NCI-H774 (cell line): ENCODE measurements around the gene FAF1.
"Not testable (repeated sequence)": the region's sequence is repeated elsewhere in the genome, so short reads cannot be mapped to it uniquely, and the experiment has no call there.

ENCODE experiments used
- DNase-seq: peaks from one replicate; lab custom pipeline; 2025; lab: John Stamatoyannopoulos, UW

FAF1 gene

DNA sequence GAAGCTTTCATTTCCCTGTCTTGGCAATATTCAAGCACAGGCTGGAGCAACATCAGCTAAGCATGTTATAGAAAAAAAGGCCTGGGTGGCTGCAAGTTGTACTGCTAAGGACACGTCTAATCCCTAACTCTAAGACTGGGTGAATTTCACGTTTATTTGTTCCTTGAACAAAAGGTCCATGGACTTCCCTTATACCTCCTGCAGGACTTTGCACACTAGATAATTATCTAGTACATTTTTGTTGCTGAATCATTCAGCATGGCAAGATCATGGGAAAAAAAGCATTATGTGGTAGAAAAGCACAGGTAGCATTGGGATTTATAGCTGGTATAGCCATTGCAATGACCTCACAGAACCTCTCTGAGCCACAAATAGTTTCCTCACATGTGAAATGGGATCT lies 406.1 kb downstream of the FAF1 start:
- no peak for DNase-seq

- DNase-seq = no peak
Measured at GRCh38 chr1:50548243-50548642, 411.8 kb downstream of the FAF1 start.

GRCh38 chr1:50542362-50542761 lies 417.7 kb downstream of the FAF1 start:
- DNase-seq = no peak

GRCh38 chr1:50538476-50538875 lies 421.6 kb downstream of the FAF1 start:
- DNase-seq = no peak

- no peak for DNase-seq
Measured at GRCh38 chr1:50531601-50532000, 428.5 kb downstream of the FAF1 start.

GRCh38 chr1:50531027-50531426 lies 429.0 kb downstream of the FAF1 start:
- DNase-seq = no peak

- no peak for DNase-seq
Measured at GRCh38 chr1:50529510-50529909, 430.6 kb downstream of the FAF1 start.

DNA sequence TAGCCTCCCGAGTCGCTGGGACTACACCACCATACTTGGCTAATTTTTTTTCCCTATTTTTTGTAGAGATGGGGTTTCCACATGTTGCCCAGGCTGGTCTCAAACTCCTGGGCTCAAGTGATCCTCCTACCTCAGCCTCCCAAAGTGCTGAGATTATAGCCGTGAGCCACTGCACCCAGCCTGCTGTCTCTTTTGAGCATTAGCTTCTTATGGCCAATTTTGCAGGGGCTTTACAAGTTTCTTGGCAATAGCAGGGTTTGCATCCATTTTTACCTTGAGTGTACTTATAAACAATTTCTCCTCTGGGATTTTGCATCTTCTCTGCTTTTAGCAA lies 432.1 kb downstream of the FAF1 start:
- DNase-seq = not testable (repeated sequence)

DNA sequence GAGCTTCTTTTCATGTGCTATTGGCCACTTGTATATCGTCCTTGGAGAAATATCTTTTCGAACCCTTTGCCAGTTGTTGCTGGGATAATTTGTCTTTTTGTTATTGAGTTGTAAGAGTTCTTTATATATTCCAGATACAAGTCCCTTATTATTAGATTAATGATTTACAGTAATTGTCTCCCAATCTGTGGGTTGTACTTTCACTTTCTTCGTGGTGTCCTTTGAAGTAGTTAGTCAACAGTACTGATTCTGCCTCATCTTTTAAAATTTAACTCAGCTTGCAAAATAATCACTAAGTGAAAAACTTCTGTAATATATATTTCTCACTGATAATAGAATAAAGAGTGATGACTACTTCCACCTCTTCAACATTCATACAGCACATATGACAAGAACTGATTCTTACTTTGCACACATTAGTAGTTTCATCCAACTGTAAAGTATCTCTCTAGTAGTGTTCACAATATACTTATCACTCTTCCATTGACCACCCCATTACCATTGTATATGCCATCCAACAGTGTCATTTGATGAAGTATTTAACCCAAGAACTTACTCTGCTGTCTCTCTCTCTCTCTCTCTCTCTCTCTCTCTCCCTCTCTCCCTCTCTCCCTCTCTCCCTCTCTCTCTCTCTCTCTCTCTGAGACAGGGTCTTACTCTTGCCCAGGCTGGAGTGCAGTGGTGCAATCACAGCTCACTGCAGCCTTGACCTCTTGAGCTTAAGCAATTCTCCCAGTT lies 432.6 kb downstream of the FAF1 start:
- no peak for DNase-seq

DNA sequence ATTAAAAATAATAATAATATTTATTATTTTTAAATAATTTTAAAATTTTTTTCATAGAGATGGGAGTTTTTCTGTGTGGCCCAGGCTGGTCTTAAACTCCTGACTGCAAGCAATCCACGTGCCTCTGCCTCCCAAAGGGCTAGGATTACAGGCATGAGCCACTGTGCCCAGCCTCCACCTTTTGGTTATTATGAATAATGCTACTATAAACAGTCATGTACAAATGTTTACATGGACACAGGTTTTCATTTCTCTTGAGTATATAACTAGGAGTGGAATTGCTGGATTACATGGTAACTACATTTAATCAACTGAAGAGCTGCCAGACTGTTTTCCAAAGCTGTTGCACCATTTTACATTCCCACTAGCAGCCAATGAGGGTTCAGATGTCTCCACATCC lies 433.6 kb downstream of the FAF1 start:
- DNase-seq = no peak

DNA sequence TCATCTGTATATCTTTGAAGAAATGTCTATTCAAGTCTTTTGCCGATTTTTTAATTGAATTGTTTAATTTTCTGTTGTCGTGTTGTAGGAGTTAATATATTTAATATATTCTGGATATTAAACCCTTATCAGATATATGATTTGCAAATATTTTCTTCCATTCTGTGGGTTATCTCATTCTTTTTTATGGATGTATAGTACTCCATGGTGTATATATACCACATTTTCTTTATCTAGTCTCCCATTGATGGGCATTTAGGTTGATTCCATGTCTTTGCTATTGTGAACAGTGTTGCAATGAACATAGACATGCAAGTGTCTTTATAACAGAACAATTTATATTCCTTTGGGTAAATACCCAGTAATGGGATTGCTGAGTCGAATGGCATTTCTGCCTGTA lies 436.5 kb downstream of the FAF1 start:
- DNase-seq = no peak

DNA sequence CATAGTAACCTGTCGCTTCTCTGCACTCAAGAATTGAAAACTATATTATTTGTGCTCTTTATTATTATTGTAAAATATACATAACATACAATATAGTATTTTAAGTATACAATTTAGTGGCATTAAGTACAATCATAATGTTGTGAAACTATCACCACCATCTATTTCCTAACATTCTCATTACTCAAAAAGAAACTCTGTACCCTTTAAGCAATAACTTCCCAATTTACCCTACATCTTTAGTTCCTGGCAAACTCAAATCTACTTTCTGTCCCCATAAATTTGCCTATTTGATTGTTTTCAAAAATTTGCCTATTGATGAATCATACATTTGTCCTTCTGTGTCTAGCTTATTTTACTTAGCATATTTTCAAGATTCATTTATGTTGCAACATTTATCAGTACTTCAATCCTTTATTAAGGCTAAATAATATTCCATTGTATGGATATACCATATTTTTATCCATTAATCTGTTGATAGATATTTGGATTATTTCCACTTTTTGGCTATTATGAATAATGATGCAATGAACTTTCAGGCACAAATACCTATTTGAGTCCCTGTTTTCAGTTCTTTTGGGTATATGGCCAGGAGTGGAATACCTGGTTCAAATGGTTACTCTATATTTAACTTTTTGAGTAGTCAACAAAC lies 437.2 kb downstream of the FAF1 start:
- DNase-seq = no peak

DNA sequence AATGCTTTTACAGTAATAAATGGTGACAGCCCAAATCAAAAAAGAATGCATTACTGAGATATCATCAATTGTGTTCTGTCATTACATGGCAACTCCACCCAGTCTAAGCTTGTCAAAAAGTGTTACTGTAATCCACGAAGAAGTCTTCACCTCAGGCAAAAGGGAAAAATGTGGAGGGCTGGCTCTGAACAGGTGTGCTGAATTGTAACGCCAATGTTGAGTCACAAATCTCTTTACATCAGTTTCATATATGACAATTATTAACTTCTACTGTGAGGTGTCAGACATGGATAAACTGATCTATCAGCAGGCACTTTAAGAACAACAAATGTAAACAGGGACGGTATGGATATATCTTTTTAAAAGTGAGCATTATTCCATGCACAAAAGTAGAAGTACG lies 438.4 kb downstream of the FAF1 start:
- no peak for DNase-seq

DNA sequence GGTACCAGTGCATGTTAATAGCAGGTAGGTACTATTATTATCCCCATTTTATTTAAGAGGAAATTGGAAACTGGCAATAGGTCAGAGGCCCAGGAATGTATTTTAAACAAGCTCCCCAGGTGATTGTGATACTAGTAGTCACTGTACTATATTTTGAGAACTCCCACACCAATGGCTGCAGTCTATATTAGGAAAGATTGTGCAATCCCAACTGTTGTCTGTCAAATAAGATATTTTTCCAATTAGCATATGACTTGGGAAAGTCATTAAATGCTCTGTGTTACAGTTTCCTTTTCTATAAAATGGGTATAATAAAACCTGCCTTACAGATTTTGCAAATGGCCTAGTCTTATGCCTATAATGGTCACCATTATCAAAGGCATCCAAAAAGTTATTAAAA lies 442.6 kb downstream of the FAF1 start:
- no peak for DNase-seq

- DNase-seq = no peak
Measured at GRCh38 chr1:50516056-50516455, 444.0 kb downstream of the FAF1 start.

- no peak for DNase-seq
Measured at GRCh38 chr1:50508040-50508586, 452.0 kb downstream of the FAF1 start.

GRCh38 chr1:50505427-50505826 lies 454.6 kb downstream of the FAF1 start:
- no peak for DNase-seq

DNA sequence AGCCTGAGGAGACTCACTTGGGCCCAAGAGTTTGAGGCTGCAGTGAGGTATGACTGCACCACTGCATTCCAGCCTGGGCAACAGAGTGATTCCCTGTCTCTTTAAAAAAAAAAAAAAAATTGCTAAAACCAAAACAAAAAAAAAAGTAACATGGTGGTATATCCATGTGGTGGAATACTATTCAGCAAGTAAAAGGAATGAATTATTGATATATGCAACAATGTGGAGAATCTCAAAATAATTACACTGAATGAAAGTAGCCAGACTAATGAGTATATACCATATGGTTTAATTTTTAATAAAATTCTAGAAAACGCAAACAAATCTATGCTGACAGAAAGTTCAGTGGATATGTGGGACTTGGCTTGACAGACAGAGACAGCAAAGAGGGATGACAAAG lies 456.6 kb downstream of the FAF1 start:
- no peak for DNase-seq

GRCh38 chr1:50502147-50502546 lies 457.9 kb downstream of the FAF1 start:
- DNase-seq = no peak

DNA sequence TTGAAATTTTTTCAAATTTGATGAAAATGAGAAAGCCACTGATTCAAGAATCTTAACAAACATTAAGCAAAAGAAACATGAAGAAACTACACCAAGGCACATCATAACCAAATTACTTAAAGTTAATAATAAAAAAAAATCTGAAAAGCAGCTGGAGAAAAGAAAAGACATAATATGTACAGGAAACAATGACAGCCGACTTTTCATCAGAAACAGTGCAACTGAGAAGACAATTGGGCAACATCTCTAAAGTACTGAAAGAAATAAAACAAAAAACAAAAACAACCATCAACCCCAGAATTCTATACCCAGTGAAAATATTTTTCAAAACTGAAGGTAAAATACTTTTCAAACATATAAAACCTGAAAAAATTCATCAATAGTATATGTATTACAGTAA lies 463.1 kb downstream of the FAF1 start:
- DNase-seq = no peak

GRCh38 chr1:50493710-50494109 lies 466.4 kb downstream of the FAF1 start:
- peak; percentile 81 for DNase-seq

DNA sequence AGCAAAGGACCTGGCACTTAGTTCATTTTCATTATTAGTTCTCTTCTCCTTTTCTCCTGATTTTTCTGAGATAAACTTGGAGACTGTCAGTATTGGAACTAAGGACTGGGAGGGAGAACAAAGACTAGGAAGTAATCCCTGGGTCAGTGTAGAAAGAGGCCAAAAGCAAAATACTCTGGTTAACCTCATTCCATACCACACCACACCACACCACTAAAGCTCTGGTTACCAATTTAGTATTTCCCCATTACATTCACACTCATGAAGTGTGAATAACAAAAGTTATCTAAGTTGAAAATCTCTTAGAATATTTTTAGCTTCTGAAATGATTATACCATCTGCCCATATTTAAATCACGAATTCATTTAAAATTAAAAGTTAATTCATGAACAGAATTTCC lies 467.9 kb downstream of the FAF1 start:
- DNase-seq = no peak

DNA sequence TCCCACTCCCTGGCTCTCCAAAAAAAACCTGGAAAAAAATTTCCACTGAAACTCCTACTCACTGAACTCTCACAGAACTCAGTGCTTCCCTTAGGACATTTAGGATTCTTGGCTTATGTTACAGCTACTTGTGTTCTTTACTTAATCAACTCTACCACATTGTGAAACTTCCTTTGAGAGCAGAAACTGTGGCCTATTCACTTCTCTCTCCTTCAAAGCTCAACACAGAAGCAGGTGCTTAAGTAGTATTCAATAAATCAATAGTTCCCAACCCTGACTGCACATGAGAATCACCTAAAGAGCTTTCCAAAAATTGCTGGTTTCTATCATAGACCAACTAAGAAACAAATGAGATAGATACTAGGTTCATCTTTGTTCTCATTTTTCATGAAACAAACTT lies 468.9 kb downstream of the FAF1 start:
- no peak for DNase-seq

GRCh38 chr1:50490640-50491039 lies 469.4 kb downstream of the FAF1 start:
- DNase-seq = no peak
